H1 (cell line): ENCODE measurements around the gene ABCA2. TPM values are rescaled to one million over a fixed set of nuclear protein-coding genes. Genes with fewer than 3 reads are reported as not detected.

Source experiments
- PHF8 ChIP-seq: fragments of 200-600 bp; sonication (generic); conservative IDR thresholded peaks from 2 replicates; pipeline ENCODE4 v1.7.1; 2012; ENCODE audit warnings: low read depth, mild to moderate bottlenecking, inconsistent platforms, low read length, moderate library complexity
- SP1 ChIP-seq: IDR thresholded peaks from 2 replicates; pipeline ENCODE4 v1.6.1; 2011; ENCODE audit warnings: low read depth, low read length
- YY1 ChIP-seq: IDR thresholded peaks from 2 replicates; pipeline ENCODE4 v1.6.1; 2011; ENCODE audit warnings: low read depth, mild to moderate bottlenecking, low read length
- polyA plus RNA-seq, 7 experiments: library from polyadenylated mRNA; depleted of rRNA in 3 of 7; stranded (reverse) in 5 of 7; unstranded in 2 of 7; fragments of >200 nt in 5 of 7; fragments of 200-250 nt in 2 of 7; gene quantifications; 1 replicate in 5 of 7; 2 replicates in 1 of 7; 4 replicates in 1 of 7; pipeline versions ENCODE4 v1.2.1 to v1.2.3, GENCODE V29; 2011 to 2013; ENCODE audit warnings: missing spikeins in 2 of 7, mixed read lengths in 2 of 7
- total RNA-seq: library from RNA; stranded (reverse); fragmentation: NEBNext Ultra II Directional; extraction: Animal tissue kit (Norgen Biotek cat#: 25700); gene quantifications from 2 replicates; pipeline ENCODE4 v1.2.1, GENCODE V29; 2021
- TF ChIP-seq, protein P1 (sequence below): fragments of 300-600 bp; sonication (generic); IDR thresholded peaks from 2 replicates; pipeline ENCODE4 v1.7.1; 2012; ENCODE audit warnings: low read length, moderate library complexity, mild to moderate bottlenecking, inconsistent platforms; ENCODE audit not compliant: insufficient replicate concordance

The ABCA2 gene
- total and polyA plus RNA-seq, 2 of the 8 experiments (the other 6 are each of a cell fraction or from before 2014, with no cell fraction given) = 12.5 to 14.3 TPM

DNA sequence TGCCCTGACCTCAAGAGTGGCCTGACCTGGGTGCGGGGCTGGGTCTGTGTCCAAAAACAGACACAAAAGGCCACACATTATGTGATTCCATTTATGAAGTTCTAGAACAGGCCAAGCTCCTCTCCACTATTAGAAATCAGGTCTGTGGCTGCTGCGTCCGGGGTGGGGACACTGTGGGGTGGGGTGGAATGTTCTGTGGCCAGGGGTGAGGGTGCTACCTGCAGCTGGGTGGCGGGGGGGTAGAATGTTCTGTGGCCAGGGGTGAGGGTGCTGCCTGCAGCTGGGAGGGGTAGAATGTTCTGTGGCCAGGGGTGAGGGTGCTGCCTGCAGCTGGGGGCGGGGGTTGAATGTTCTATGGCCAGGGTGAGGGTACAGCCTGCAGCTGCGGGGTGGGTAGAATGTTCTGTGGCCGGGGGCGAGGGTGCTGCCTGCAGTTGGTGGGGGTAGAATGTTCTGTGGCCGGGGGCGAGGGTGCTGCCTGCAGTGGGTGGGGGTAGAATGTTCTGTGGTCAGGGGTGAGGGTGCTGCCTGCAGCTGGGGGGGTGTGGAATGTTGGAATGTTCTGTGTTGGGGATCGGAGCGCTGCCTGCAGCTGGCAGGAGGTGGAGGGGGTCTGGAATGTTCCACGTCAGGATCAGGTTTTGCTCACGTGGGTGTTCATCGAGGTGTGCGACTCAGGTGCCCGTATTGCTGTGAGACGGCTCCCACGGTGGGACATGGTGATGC lies 67.7 kb downstream of the ABCA2 start (continued):
- TF ChIP-seq PHF8 (no peak), SP1 (no peak), YY1 (no peak)
- TF ChIP-seq, protein P1, sequence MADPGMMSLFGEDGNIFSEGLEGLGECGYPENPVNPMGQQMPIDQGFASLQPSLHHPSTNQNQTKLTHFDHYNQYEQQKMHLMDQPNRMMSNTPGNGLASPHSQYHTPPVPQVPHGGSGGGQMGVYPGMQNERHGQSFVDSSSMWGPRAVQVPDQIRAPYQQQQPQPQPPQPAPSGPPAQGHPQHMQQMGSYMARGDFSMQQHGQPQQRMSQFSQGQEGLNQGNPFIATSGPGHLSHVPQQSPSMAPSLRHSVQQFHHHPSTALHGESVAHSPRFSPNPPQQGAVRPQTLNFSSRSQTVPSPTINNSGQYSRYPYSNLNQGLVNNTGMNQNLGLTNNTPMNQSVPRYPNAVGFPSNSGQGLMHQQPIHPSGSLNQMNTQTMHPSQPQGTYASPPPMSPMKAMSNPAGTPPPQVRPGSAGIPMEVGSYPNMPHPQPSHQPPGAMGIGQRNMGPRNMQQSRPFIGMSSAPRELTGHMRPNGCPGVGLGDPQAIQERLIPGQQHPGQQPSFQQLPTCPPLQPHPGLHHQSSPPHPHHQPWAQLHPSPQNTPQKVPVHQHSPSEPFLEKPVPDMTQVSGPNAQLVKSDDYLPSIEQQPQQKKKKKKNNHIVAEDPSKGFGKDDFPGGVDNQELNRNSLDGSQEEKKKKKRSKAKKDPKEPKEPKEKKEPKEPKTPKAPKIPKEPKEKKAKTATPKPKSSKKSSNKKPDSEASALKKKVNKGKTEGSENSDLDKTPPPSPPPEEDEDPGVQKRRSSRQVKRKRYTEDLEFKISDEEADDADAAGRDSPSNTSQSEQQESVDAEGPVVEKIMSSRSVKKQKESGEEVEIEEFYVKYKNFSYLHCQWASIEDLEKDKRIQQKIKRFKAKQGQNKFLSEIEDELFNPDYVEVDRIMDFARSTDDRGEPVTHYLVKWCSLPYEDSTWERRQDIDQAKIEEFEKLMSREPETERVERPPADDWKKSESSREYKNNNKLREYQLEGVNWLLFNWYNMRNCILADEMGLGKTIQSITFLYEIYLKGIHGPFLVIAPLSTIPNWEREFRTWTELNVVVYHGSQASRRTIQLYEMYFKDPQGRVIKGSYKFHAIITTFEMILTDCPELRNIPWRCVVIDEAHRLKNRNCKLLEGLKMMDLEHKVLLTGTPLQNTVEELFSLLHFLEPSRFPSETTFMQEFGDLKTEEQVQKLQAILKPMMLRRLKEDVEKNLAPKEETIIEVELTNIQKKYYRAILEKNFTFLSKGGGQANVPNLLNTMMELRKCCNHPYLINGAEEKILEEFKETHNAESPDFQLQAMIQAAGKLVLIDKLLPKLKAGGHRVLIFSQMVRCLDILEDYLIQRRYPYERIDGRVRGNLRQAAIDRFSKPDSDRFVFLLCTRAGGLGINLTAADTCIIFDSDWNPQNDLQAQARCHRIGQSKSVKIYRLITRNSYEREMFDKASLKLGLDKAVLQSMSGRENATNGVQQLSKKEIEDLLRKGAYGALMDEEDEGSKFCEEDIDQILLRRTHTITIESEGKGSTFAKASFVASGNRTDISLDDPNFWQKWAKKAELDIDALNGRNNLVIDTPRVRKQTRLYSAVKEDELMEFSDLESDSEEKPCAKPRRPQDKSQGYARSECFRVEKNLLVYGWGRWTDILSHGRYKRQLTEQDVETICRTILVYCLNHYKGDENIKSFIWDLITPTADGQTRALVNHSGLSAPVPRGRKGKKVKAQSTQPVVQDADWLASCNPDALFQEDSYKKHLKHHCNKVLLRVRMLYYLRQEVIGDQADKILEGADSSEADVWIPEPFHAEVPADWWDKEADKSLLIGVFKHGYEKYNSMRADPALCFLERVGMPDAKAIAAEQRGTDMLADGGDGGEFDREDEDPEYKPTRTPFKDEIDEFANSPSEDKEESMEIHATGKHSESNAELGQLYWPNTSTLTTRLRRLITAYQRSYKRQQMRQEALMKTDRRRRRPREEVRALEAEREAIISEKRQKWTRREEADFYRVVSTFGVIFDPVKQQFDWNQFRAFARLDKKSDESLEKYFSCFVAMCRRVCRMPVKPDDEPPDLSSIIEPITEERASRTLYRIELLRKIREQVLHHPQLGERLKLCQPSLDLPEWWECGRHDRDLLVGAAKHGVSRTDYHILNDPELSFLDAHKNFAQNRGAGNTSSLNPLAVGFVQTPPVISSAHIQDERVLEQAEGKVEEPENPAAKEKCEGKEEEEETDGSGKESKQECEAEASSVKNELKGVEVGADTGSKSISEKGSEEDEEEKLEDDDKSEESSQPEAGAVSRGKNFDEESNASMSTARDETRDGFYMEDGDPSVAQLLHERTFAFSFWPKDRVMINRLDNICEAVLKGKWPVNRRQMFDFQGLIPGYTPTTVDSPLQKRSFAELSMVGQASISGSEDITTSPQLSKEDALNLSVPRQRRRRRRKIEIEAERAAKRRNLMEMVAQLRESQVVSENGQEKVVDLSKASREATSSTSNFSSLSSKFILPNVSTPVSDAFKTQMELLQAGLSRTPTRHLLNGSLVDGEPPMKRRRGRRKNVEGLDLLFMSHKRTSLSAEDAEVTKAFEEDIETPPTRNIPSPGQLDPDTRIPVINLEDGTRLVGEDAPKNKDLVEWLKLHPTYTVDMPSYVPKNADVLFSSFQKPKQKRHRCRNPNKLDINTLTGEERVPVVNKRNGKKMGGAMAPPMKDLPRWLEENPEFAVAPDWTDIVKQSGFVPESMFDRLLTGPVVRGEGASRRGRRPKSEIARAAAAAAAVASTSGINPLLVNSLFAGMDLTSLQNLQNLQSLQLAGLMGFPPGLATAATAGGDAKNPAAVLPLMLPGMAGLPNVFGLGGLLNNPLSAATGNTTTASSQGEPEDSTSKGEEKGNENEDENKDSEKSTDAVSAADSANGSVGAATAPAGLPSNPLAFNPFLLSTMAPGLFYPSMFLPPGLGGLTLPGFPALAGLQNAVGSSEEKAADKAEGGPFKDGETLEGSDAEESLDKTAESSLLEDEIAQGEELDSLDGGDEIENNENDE = no peak
